ENCODE data around the gene LAMC2.

Gene LAMC2

GRCh38 chr1:183287191-183287675 is 101.2 kb downstream of the LAMC2 start:
- DNase-seq (ENCODE audit: low spot score), result no peak

- DNase-seq (ENCODE audit: low spot score), result no peak
These were observed 102.5 kb downstream of the LAMC2 start for GRCh38 chr1:183288583-183288982.

GRCh38 chr1:183289051-183289496 is 103.0 kb downstream of the LAMC2 start:
- DNase-seq (ENCODE audit: low spot score), result no peak

GRCh38 chr1:183290628-183291027 is 104.6 kb downstream of the LAMC2 start:
- DNase-seq (ENCODE audit: low spot score), result no peak

- no peak for DNase-seq (ENCODE audit: low spot score)
These were observed 105.2 kb downstream of the LAMC2 start for GRCh38 chr1:183291216-183291762.

GRCh38 chr1:183291802-183292514 is 105.9 kb downstream of the LAMC2 start:
- DNase-seq (ENCODE audit: low spot score), result no peak

GRCh38 chr1:183293241-183293640 is 107.2 kb downstream of the LAMC2 start:
- no peak for DNase-seq (ENCODE audit: low spot score)

GRCh38 chr1:183293876-183294275 is 107.8 kb downstream of the LAMC2 start:
- no peak for DNase-seq (ENCODE audit: low spot score)
